HG03066 (cell line): ENCODE data around the gene BCO1.

ENCODE experiments used
- ATAC-seq: cut with Tn5 transposase; IDR thresholded peaks from one replicate; pipeline ENCODE4 v1.9.1; 2021; ENCODE audit warnings: low read depth; ENCODE audit not compliant: unreplicated experiment

BCO1 gene

GRCh38 chr16:81314603-81315270 is 76.2 kb downstream of the BCO1 start, which contains the start of gene GAN:
TSS of gene GAN (plus strand) at chr16:81314962. CDS start at chr16:81315114, 152 bp downstream.
- ATAC-seq: peak; percentile 98

GRCh38 chr16:81315271-81316175 is 77.0 kb downstream of the BCO1 start:
- peak; percentile 35 for ATAC-seq

- ATAC-seq: no peak
These were observed 77.6 kb downstream of the BCO1 start for GRCh38 chr16:81316176-81316496.

- no peak for ATAC-seq
These were observed 80.2 kb downstream of the BCO1 start for GRCh38 chr16:81318711-81319110.

GRCh38 chr16:81319221-81319912 is 80.9 kb downstream of the BCO1 start:
- ATAC-seq: no peak

GRCh38 chr16:81321039-81321438 is 82.5 kb downstream of the BCO1 start:
- no peak for ATAC-seq

- no peak for ATAC-seq
These were observed 83.0 kb downstream of the BCO1 start for GRCh38 chr16:81321536-81321935.

- no peak for ATAC-seq
These were observed 86.3 kb downstream of the BCO1 start for GRCh38 chr16:81324808-81325207.

- no peak for ATAC-seq
These were observed 88.5 kb downstream of the BCO1 start for GRCh38 chr16:81327011-81327410.

GRCh38 chr16:81327447-81328196 is 89.1 kb downstream of the BCO1 start:
- ATAC-seq: no peak

GRCh38 chr16:81329947-81330346 is 91.5 kb downstream of the BCO1 start:
- no peak for ATAC-seq

- ATAC-seq: no peak
These were observed 94.9 kb downstream of the BCO1 start for GRCh38 chr16:81333356-81333755.

GRCh38 chr16:81335669-81336068 is 97.2 kb downstream of the BCO1 start:
- ATAC-seq: no peak

GRCh38 chr16:81337097-81337496 is 98.6 kb downstream of the BCO1 start:
- no peak for ATAC-seq
